IPS-11a (cell line): ENCODE measurements around the gene SYNGR1.
A peak's percentile ranks its signal among the peaks of the same experiment; 100 is the strongest.

Experiments
- H3K4me3 ChIP-seq: one replicate; pipeline ENCODE4 v1.5.1; 2013; ENCODE audit warnings: low read depth, low read length, control low read depth

SYNGR1 gene

DNA sequence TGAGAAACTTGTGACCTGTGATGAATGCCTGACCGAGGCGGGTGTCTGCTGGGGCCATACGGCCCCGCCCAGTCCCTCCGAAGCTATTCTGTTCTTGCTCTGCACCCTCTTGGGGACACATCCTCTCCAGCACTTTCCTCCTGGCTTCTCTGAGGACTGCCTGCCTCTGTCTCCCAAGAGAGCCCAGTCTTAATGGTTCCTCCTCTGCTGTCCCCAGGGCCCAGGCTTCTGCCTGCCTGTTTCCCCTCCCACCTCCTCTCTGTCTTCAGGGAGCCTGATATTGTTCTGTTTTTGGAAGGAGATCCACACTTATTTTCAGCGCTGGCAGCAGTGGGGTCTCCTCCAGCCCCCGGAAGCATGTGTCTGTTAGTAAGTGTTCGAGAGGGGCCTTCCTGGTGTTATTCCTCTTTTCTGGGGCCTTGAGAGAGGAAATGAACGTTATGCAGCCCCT is 18.7 kb downstream of the SYNGR1 start:
- no peak overlapping the region for H3K4me3 ChIP-seq

DNA sequence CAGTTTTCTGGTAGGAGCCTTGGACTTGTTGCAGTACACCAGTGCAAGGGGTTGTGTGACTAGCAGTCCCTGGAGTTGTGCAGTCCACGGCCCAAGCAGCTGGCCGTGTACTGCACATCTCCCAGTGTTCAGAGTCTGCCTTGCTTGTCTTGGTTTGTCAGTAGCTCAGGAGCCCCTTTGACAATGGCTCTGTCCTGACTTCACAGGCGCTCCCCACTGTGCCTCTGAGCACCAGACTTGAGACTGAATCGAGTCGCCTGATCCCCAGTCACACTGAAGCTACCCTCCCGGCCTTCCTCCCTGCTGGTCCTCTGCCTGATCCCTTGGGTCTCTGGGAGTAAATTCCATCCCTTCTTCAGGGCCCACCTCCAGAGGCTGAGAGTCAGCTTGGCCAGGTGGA is 19.4 kb downstream of the SYNGR1 start:
- H3K4me3 ChIP-seq = no peak overlapping the region

DNA sequence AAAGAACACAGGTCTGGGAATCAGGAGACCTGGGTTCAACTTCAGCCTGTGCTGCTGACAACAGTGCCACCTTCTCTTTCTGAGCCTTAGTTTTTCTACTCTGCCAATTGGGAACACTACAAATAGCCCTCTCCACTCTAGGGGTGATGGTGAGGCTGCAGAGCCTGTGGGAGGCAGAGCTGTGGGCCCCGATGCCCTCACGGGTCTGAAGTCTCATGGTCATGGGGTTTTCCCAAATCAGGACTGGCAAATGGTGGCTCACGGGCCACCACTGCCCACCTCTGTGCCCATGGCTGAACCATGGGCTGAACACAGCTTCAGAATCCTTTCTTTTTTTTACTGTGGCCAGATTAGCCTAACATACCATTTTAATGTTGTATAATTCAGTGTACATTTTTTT is 19.8 kb downstream of the SYNGR1 start:
- H3K4me3 ChIP-seq = no peak overlapping the region

DNA sequence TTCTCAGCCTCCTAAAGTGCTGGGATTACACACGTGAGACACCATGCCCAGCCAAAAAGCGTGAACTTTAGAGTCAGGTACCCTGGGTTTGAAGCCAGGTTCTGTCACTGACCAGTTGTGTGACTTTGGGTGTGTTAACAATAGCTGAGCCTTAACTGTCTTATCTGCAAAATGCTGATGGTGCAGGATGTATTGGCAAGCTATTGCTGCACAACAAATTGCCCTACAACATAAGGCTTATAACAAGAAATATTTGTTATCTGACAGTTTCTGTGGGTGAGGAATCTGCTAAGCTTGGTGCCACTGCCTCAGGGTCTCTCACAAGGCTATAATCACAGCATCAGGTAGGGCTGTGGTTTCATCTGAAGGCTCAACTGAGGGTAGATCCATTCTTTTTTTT is 21.9 kb downstream of the SYNGR1 start:
- H3K4me3 ChIP-seq = no peak overlapping the region

DNA sequence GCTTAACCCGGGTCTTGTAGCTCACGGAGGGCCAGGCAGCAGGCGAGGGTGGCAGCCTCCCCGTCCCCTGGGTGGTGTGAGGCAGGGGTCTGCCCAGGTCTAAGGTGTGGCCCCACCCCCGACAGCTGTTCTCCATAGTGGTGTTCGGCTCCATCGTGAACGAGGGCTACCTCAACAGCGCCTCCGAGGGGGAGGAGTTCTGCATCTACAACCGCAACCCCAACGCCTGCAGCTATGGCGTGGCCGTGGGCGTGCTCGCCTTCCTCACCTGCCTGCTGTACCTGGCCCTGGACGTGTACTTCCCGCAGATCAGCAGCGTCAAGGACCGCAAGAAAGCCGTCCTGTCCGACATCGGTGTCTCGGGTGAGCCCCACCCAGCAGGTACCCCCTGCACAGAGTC is 24.4 kb downstream of the SYNGR1 start:
- H3K4me3 ChIP-seq = no peak overlapping the region

DNA sequence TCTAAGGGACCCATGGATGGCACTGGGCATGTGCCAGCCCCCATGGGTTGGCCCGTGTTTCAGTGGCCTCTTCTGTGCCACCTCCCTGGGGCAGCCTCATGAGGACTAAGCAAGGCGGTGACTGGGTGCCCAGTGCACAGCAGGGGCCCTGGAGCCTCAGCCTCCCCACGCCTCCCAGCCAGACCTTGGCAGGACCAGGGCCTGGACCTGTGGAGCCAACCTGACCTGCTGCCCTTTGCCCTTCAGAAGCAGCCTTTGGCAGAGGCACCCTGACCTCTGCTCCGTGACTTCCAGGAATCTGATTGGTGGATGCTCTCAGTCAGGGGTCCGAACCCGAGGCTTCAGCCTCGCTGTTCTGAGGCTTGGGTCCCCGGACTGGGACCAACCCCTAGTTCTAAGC is 25.0 kb downstream of the SYNGR1 start:
- no peak overlapping the region for H3K4me3 ChIP-seq

DNA sequence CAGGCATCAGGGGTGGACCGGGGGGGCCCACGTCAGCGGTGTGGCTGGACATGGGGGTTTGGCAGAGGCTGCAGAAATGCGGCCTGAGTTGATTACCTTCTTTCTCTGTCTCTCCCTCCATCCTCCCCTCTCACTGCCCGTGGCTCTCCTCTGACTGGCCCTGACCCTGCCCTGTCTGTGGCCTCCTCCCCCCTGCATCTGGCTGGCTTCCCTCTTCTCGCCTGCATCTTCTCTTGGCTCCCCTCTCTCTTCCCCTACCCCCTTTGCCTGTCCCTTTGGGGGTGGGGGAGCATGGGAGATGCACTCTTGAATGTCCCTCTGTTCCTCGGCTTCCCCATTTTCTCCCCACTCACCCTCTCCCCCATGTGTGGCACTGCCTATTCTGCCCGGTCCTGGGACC is 25.9 kb downstream of the SYNGR1 start:
- H3K4me3 ChIP-seq = no peak overlapping the region

DNA sequence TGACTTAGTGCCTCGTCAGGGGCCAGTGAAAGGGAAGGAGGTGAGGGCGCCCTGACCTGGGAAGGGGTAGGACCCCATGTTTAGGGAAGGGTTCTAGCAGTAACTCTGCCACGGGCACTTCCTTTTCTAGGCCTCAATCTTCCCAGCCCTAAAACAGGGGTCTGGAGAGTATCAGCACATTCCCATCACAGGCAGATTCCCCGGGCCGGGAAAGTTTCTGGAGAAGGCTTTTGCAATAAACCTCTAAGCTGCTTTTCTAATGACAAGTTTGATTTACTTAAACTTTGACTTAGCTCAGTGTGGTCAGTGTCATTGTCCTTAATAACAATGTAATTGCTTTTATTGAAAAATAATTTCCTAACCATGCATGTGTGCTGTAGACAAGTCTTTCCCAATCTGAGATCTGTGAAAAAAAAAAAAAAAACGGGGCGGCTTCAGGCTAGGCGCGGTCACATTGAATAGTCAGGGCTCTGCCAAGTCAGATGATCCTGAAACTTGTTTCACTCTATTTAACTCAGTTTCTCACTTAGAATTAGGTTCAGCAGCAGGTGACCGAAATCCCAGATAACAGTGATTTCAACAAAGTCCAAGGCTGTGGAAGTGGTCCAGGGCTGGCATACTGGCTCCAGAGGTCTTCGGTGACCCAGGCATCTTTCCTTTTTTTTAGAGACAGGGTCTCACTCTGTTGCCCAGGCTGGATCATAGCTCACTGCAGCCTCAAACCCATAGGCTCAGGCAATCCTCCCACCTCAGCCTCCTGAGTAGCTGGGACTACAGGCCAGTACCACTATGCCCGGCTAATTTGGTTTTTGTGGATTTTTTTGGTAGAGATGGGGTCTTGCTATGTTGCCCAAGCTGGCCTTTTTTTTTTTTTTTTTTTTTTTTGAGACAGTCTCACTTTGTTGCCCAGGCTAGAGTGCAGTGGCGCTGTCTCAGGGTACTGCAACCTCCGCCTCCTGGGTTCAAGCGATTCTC is 30.3 kb downstream of the SYNGR1 start:
- H3K4me3 ChIP-seq = no peak overlapping the region

DNA sequence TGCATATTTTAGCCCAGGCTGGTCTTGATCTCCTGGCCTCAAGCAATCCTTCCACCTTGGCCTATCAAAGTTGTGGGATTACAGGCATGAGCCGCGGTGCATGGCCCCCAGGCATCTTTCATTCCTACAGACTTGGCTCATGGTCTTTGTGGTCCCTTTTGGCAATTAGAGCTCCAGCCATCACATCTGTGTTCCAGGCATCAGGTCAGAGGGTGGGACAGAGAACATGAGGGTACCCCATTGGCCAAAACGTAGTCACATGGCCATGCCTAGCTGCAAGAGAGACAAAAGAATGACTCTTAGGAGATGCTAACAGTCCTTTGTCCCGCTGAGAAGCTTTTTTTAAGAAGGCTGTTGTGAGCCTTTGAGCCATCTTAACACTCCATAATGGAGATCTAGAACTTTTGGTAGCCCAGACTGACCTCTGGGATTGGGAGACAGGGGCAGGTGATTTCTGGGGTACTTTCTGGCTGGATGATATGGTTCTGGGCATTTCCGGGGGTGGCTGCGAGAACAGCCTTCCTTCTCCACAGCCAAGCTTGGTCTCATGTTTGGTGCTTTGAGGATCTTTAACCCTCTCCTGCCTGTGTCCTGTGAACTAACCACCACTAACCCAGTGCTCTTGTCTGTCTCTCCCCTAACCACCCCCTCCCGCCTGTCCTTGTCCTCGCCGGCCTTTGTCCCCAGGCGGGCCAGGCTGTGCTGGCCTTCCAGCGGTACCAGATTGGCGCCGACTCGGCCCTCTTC is 31.4 kb downstream of the SYNGR1 start:
- no peak overlapping the region for H3K4me3 ChIP-seq

DNA sequence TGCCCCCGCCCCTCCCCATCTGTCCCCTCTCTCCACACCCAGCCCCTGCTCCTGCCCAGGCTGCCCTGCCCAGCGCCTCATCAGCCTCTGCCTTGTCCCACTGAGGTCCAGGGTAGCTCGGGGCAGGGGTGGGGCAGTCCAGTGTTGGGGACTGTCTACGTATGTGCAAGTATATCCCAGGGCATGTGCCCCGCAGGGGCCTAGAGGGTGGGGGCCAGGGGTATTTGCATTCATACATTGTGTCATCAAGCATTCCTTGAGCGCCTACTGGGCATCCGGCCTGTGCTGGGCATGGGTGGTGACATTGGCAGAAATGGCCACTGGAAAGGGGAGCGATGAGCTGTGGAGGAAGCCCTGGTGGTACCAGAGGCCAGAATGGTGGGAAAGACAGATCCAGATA is 32.1 kb downstream of the SYNGR1 start:
- no peak overlapping the region for H3K4me3 ChIP-seq

DNA sequence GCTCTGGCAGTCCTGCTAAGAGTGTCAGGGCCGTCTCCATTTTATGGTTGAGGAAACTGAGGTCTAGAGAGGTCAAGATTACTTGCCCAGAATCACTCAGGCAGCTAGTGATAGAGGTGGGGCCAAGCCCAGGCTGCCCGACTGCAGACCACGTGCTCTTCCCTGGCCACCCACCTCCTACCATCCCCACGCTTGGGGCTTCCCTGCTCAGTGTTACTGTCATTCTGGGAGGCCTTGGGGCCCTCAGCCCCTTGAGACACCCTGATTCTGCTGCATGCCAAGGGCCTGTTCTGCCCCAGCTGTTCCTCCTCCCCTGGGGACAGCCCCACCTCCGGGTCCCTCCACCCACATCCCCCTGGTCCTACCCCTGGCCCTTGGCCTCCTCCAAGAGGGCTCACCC is 32.6 kb downstream of the SYNGR1 start:
- H3K4me3 ChIP-seq = no peak overlapping the region

DNA sequence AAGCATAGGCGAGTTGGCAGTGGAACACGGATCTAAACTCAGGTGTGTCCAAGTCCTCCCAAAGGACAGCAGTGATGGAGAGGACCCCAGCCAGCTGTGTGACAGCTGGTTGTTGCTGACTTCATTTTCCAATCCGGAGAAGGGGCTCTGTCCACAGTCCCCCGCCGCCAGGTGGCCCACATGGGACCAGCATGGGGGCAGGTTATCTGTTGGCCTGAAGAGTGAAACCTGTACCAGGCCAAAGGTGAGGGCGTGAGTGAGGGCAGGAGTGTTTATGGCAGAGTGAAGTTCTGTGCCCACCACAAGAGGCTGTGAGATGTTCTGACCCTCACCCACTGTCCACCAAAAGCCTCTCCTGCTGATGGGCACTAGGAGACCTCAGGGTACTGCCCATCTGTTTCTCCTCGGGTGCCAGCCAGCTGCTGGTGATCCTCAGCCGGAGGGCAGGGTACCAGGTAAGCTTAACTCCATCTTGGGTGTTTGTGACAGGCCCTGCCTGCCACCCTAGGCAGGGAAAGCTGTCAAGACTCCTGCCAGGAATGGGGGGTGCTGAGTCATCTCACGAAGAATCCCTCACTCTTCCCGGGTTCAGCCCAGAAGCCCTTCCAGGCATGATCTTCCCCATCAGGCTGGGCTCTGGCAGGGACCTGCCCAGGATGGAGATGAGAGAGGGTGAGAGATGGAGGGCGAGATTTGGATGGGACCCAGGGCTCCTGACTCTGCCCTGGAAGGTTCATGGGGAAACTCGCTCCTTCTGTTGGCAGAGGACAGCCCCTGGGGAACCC is 34.2 kb downstream of the SYNGR1 start:
- no peak overlapping the region for H3K4me3 ChIP-seq

DNA sequence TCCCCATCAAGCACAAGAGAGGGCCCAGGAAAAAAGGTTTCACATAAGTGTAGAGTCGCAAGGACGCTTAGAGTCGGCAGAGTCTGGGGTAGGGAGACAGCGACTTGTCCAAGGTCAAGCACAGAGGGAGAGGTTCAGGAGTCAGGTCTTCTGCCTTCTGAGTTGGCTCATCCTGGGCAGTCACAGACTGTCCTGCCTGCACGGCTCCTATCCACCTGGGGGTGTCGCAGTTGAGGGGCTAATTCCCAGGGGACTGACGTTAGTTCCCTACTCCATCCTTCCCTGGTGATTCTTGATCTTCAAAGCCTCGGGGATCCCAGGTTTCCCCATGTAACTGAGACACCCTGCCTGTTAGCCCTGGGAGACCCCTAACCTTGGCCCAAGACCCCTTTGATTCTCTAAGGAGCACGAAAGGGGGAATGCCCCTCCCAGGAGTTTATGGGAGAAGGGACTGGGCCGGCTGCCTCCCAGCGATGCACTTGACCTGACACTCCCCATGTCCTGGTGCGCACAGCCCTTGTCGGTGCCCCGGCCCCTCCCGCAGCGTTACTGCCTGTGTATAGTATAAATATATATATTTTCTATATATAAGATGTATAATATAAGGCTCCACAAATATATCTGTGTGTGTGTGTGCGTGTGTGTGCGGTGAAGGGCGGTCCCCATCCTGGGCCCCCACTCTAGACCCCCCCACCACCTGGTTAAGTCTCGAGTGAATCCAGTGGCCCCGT is 35.1 kb downstream of the SYNGR1 start:
- H3K4me3 ChIP-seq = no peak overlapping the region

DNA sequence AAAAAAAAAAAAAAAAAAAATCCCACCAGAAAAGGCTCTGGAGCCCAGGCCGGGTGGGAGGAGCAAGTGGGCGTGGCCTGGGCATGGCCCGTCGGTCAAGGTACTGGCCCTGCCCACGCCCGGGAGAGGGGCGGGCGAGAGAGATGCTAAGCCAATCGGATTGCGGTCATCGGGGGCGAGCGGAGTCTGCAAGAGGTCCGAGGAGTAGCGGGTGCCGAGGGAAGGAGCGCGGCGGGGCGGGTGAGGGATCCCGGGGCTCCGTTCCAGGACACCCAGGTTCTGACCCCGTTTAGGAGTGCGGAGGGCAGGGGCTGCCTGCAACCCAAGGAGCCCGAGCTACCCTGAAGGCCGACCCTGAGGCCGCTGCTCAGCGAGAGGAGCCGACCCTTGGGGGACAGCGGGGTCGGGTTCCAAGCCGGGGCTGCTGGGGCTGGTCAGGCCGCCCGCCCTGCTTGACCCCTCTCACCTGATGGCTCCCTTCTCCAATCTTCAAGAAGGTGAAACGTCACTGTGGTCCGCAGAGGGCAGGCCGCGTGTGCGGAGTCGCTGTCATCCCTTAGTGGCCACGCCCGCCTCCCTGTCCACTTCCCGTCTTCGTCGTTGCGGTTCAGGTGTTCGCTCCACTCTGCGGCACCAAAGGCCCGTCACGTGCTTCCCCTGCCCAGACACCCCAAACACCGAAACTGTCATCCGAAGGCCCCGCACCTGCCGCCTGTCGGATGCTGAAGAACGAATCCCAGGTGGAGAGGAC is 38.6 kb downstream of the SYNGR1 start:
- peak overlapping the region; percentile 44 for H3K4me3 ChIP-seq

DNA sequence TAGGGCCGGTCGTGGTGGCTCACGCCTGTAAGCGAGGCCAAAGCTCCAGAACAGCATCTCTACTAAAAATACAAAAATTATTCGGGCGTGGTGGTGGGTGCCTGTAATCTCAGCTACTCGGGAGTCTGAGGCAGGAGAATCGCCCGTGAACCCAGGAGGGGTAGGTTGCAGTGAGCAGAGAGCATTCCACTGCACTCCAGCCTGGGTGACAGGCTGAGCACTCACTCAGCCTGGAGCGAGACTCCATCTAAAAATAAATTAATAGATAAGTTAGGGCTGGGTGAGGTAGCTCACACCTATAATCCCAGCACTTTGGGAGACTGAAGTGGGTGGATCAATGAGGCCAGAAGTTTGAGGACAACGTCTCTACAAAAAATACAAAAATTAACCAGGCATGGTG is 39.6 kb downstream of the SYNGR1 start:
- no peak overlapping the region for H3K4me3 ChIP-seq

DNA sequence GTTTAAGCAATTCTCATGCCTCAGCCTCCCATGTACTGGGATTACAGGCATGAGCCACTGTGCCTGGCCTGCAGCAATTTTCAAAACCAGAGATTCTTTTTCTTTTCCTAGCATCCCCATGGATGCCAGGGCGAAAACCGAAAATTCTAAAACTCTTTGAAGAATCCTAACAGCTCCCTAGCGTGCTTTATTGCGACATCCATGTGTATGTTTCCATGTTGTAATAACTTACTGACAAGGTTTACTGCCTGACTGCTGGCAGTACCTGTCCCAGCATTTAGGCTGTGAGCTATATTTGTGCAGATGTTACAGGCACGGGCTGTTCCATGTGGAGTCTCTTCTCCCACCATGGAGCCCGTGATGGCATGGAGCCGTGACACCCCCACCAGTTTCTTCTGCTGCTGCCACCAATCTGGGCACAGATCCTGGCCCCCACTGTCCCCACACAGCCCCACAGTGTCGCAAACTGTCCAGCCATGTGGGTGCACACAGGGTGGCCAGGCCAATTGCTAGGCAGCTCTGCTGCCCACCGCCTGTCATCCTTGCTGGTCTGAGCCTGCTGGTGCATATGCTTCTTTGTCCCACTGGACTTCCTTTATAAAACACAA is 42.7 kb downstream of the SYNGR1 start:
- no peak overlapping the region for H3K4me3 ChIP-seq

DNA sequence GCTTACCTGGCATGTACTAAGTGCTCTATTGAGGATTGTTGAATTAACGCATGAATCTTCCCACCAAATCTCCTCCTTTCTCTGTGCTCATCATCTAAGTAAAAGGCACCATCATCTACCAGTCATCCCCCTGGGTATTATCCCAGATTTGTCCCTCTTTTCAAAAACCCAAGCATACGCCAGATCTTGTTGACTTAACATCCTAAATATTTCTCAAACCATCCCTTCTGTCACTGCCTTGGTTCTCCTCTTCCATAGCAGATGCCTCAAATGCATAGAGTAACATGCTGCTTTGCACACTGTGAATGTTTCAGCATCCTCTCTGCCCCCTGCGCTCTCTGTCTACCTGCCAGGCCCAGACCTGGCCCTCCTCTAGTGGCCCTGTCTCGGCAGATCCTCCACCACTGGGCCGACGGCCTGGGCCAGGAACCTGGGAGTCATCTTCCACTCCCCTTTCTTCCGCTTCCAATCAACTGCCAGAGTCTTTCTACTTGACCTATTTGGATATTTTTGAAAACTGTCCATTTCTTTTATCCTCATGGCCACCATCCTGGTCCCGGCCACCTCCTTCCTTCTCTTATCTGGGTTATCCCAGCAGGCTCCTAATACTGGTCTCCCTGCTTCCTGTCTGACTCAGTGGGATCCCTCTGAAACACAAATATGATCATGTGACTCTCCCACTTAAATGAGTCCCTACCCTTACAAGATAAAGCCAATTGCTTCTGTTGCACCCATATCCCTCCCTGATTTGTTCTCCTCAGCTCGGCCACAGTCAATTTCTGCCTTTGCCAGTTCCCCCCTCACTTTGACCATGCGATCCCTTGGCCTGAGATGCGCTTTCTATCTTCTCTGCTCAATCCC is 46.4 kb downstream of the SYNGR1 start:
- no peak overlapping the region for H3K4me3 ChIP-seq

DNA sequence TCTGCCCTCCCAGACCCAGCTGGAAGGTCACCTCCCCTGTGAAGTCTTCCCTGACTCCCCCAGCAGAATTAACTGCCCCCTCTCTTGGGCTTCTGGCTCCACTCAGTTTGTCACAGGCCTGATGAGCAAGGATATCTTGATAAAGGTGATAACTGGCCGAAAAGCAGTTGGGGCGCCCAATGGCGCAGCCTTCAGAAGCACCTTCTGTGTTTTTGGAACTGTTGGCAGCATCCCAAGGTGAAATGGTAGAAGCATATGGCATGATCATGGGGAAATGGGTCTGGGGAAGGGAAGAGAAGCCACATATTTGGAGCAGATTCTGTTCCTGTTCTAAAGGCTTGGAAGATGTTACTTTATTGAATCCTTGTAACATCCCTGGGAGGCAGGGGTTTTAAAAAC is 47.0 kb downstream of the SYNGR1 start:
- no peak overlapping the region for H3K4me3 ChIP-seq

DNA sequence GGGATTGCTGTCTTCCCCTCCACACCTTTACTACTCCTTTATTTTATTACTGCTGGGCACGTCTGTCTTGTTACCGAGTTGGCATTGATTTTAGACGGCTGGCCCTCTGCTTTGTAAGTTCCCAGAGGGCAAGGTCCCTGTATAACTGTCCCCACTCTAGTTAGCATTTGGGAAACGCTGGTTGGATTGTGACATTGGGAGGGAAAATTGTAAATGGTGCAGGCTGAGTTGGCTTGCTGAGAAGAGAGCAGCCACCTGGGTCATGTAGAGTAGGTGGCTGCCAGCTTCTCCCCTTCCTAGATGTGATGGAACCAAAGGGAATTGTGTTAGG is 51.5 kb downstream of the SYNGR1 start:
- H3K4me3 ChIP-seq = no peak overlapping the region
